ENCODE results near the gene MYL9. TPM values are rescaled to one million over a fixed set of nuclear protein-coding genes. Genes with fewer than 3 reads are reported as not detected.

MYL9 gene
- total and polyA plus RNA-seq, 2 experiments from 2014 or later = 29.7 to 100 TPM

GRCh38 chr20:36571564-36572504 is 30.5 kb downstream of the MYL9 start:
- Mint-ChIP-seq H3K4me1 (peaks cover 50% of the 10 kb centered on the region), H3K27me3 (ENCODE audit: insufficient read depth, low read depth, poor library complexity) (peaks cover 29% of the 10 kb centered on the region), H3K27ac (peak overlapping the region; percentile 98), H3K4me3 (peak overlapping the region; percentile 77), H3K9me3 (no peaks in the 10 kb centered on the region), H3K36me3 (ENCODE audit: low read depth) (peaks cover 25% of the 10 kb centered on the region)
- no peaks in the 10 kb centered on the region for H3K36me3 ChIP-seq (ENCODE audit: insufficient read depth)
- H3K4me3 ChIP-seq = peak overlapping the region; percentile 52
- ATAC-seq (peak; percentile 66), DNase-seq (ENCODE audit: low spot score) (peak; percentile 93)
- no peak for TF ChIP-seq ZNF462 (CRISPR knock-in tag; IDR thresholded peaks at IDR 0.05)
- TF ChIP-seq POLR2AphosphoS5 (IDR thresholded peaks at IDR 0.05; ENCODE audit: low read depth) = peak; percentile 89
- no peak for TF ChIP-seq NANOG (IDR thresholded peaks at IDR 0.05; ENCODE audit: borderline replicate concordance)
- TF ChIP-seq CREB1 (CRISPR knock-in tag; IDR thresholded peaks at IDR 0.05; ENCODE audit: low read depth) = no peak
- no peak for TF ChIP-seq ETS1 (IDR thresholded peaks at IDR 0.05)
- TF ChIP-seq CTCF (conservative IDR thresholded peaks at IDR 0.05; ENCODE audit: low read depth in 2 of 2) = 0 out of 4 replicates have a peak, but pooled peaks of 1 of the 2 experiments have one; percentile 8
- TF ChIP-seq STAT1 (IDR thresholded peaks at IDR 0.05; ENCODE audit: unreplicated experiment) = no peak
- no peak for TF ChIP-seq EZH2 (IDR thresholded peaks at IDR 0.05; ENCODE audit: low read depth, unreplicated experiment)
- no peak for TF ChIP-seq ZNF331 (CRISPR knock-in tag; IDR thresholded peaks at IDR 0.05; ENCODE audit: low read depth)
- no peak for TF ChIP-seq REST (IDR thresholded peaks at IDR 0.05; ENCODE audit: unreplicated experiment)
- TF ChIP-seq ZNF114 (CRISPR knock-in tag; IDR thresholded peaks at IDR 0.05) = no peak
- no peak for TF ChIP-seq EZH2phosphoT487 (IDR thresholded peaks at IDR 0.05; ENCODE audit: unreplicated experiment)
- TF ChIP-seq JUNB (IDR thresholded peaks at IDR 0.05; ENCODE audit: unreplicated experiment) = no peak
- H3K4me1 ChIP-seq (ENCODE audit: insufficient read depth) = peaks cover 38% of the 10 kb centered on the region
- peaks cover 6% of the 10 kb centered on the region; the same call in 1 of the 2 replicates for H3F3A ChIP-seq (replicated peaks; ENCODE audit: low read depth)
- no peak overlapping the region for H2AFZ ChIP-seq
- no peaks in the 10 kb centered on the region for H3K9me2 ChIP-seq (ENCODE audit: insufficient read depth)
- peaks cover 7% of the 10 kb centered on the region for H4K20me1 ChIP-seq (replicated peaks; ENCODE audit: insufficient read depth)
- peak overlapping the region; percentile 81 for H3K4me2 ChIP-seq
- peak overlapping the region; percentile 98 for H3K27ac ChIP-seq (ENCODE audit: low read depth)
- H3K27me3 ChIP-seq (ENCODE audit: insufficient read depth) = no peaks in the 10 kb centered on the region
- H3K79me2 ChIP-seq (replicated peaks; ENCODE audit: insufficient read depth) = peaks cover 44% of the 10 kb centered on the region

Measured in GM23338 (cell line).